HepG2 (cell line): ENCODE measurements around the gene AQP10. TPM values are rescaled to one million over a fixed set of nuclear protein-coding genes. Genes with fewer than 3 reads are reported as not detected.

ENCODE experiments used
- AKAP8 ChIP-seq: sonication (generic); formaldehyde crosslinking; IDR thresholded peaks from 2 replicates; pipeline ENCODE4 v1.5.1; 2020; ENCODE audit warnings: mild to moderate bottlenecking, missing genetic modification reagents
- ARNT2 ChIP-seq: sonication (generic); formaldehyde crosslinking; IDR thresholded peaks from 2 replicates; pipeline ENCODE4 v1.8.0; 2022; ENCODE audit warnings: mild to moderate bottlenecking, low read depth, missing genetic modification reagents, moderate library complexity
- CAMTA2 ChIP-seq: sonication (generic); formaldehyde crosslinking; IDR thresholded peaks from 2 replicates; pipeline ENCODE4 v1.4.0; 2020; ENCODE audit warnings: mild to moderate bottlenecking, missing genetic modification reagents, borderline replicate concordance
- CREB1 ChIP-seq, 2 experiments: fragments of 450-650 bp in 1 of 2; IDR thresholded peaks; 2 replicates each; pipeline ENCODE4 v1.6.1; 2016 to 2017; ENCODE audit warnings: control low read depth in 1 of 2, mild to moderate bottlenecking in 1 of 2, missing compliant biosample characterization in 1 of 2, missing genetic modification characterization in 1 of 2
- FOSL1 ChIP-seq: sonication (generic); formaldehyde crosslinking; IDR thresholded peaks from 2 replicates; pipeline ENCODE4 v1.9.0; 2021; ENCODE audit warnings: missing genetic modification reagents, borderline replicate concordance
- ISL2 ChIP-seq: sonication (generic); formaldehyde crosslinking; IDR thresholded peaks from 2 replicates; pipeline ENCODE4 v1.5.0; 2020; ENCODE audit warnings: missing genetic modification reagents
- MYNN ChIP-seq: sonication (generic); formaldehyde crosslinking; IDR thresholded peaks from 2 replicates; pipeline ENCODE4 v1.4.0; 2020; ENCODE audit warnings: mild to moderate bottlenecking, low read depth, missing genetic modification reagents
- NR2F2 ChIP-seq: IDR thresholded peaks from 2 replicates; pipeline ENCODE4 v1.6.1; 2012; ENCODE audit warnings: low read depth, inconsistent platforms, borderline replicate concordance
- PHF20 ChIP-seq: sonication (generic); formaldehyde crosslinking; IDR thresholded peaks from 2 replicates; pipeline ENCODE4 v1.5.0; 2020; ENCODE audit warnings: mild to moderate bottlenecking, missing genetic modification reagents
- RFX5 ChIP-seq: IDR thresholded peaks from 2 replicates; pipeline ENCODE4 v1.6.1; 2011; ENCODE audit warnings: low read depth, low read length, improper control_type of control experiment
- TMF1 ChIP-seq: sonication (generic); formaldehyde crosslinking; IDR thresholded peaks from 2 replicates; pipeline ENCODE4 v1.8.1; 2022; ENCODE audit warnings: low read depth, missing genetic modification reagents
- ZC3H13 ChIP-seq: sonication (generic); formaldehyde crosslinking; IDR thresholded peaks from 2 replicates; pipeline ENCODE4 v1.8.1; 2023; ENCODE audit warnings: mild to moderate bottlenecking, missing genetic modification reagents, moderate library complexity
- ZMYM4 ChIP-seq: sonication (generic); formaldehyde crosslinking; IDR thresholded peaks from 2 replicates; pipeline ENCODE4 v1.8.1; 2023; ENCODE audit warnings: mild to moderate bottlenecking, missing genetic modification reagents
- ZNF17 ChIP-seq: sonication (generic); formaldehyde crosslinking; IDR thresholded peaks from 2 replicates; pipeline ENCODE4 v1.5.0; 2020; ENCODE audit warnings: mild to moderate bottlenecking, missing genetic modification reagents
- ZNF619 ChIP-seq: sonication (generic); formaldehyde crosslinking; IDR thresholded peaks from 2 replicates; pipeline ENCODE4 v1.4.0; 2020; ENCODE audit warnings: mild to moderate bottlenecking, missing genetic modification reagents
- ZNF703 ChIP-seq: sonication (generic); formaldehyde crosslinking; IDR thresholded peaks from 2 replicates; pipeline ENCODE4 v1.5.1; 2020; ENCODE audit warnings: missing genetic modification reagents, mild to moderate bottlenecking, moderate library complexity, borderline replicate concordance
- ZNF891 ChIP-seq: sonication (generic); formaldehyde crosslinking; IDR thresholded peaks from 2 replicates; pipeline ENCODE4 v1.5.0; 2020; ENCODE audit warnings: mild to moderate bottlenecking, missing genetic modification reagents
- polyA plus RNA-seq, 8 experiments: library from polyadenylated mRNA; depleted of rRNA in 3 of 8; stranded (reverse) in 7 of 8; unstranded in 1 of 8; fragments of >200 nt; fragmentation: Illumina TruSeq in 4 of 8; extraction: Trizol in 4 of 8; gene quantifications; 2 replicates each; pipeline versions ENCODE4 v1.2.1 to v1.2.3, GENCODE V29; 2011 to 2016; ENCODE audit warnings: low read depth in 4 of 8, missing spikeins in 1 of 8, mixed read lengths in 1 of 8; ENCODE audit not compliant: insufficient read depth in 1 of 8
- total RNA-seq, 5 experiments: library from RNA; depleted of rRNA; stranded (reverse); fragments of >200 nt; fragmentation: Illumina TruSeq; extraction: Trizol; gene quantifications; 2 replicates each; pipeline ENCODE4 v1.2.3, GENCODE V29; 2016; ENCODE audit warnings: low read depth in 1 of 5
- TF ChIP-seq, protein P1 (sequence below): IDR thresholded peaks from 2 replicates; pipeline ENCODE4 v1.6.1; 2016; ENCODE audit warnings: mild to moderate bottlenecking
- TF ChIP-seq, protein P2 (sequence below): sonication (generic); formaldehyde crosslinking; IDR thresholded peaks from 2 replicates; pipeline ENCODE4 v1.5.0; 2020; ENCODE audit warnings: mild to moderate bottlenecking, missing genetic modification reagents, moderate library complexity
- TF ChIP-seq, protein P3 (sequence below): sonication (generic); formaldehyde crosslinking; conservative IDR thresholded peaks from 2 replicates; pipeline ENCODE4 v1.4.0; 2020; ENCODE audit warnings: missing genetic modification reagents
- TF ChIP-seq, protein P4 (sequence below): sonication (generic); formaldehyde crosslinking; IDR thresholded peaks from 2 replicates; pipeline ENCODE4 v1.4.0; 2020; ENCODE audit warnings: missing genetic modification reagents, borderline replicate concordance

The AQP10 gene
- total and polyA plus RNA-seq, 2 of the 13 experiments (the other 11 are each of a cell fraction or from before 2014, with no cell fraction given): 0.30 TPM; not detected in 1

DNA sequence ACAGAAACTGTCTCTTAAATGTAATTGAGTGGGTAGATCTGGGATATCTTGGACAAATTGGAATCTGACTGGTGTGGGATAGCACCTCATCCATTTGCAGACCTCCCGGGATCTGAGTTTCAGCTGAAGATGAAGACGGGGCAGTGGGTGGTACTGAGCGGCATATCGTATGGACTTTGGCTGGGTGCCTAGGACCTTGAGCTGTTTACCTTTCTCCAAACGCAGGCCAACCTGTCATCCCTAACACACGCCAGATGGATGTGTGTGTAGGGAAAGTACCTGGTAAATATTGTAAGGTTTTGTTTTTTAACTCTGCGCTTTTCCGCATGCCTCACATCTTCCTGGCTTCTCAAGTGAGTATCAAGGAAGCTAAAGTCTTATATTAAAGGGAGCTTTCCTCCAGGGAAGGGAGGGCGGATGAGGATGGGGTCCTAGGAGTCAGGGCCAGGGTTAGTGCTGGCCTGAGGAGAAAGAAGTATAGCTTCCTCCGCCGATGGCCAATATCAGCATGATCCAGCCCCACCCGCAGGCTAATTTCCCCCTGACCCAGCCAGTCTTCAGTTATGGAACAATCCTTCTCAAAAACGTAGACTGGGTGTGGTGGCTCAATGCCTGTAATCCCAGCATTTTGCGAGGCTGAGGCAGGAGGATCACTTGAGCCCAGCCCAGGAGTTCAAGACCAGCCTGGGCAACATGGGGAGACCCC, 30.6 kb downstream of the AQP10 start (continued):
- TF ChIP-seq TMF1 (CRISPR knock-in tag) (no peak), ZNF619 (CRISPR knock-in tag) (no peak), ZNF891 (CRISPR knock-in tag) (no peak), ZNF703 (CRISPR knock-in tag) (no peak), AKAP8 (CRISPR knock-in tag) (no peak), ZNF17 (CRISPR knock-in tag) (no peak), ZMYM4 (CRISPR knock-in tag) (0 out of 2 replicates have a peak, but pooled peaks have one; percentile 22), CREB1 (IDR thresholded peaks at IDR 0.05) (no peak), CREB1 (CRISPR knock-in tag; IDR thresholded peaks at IDR 0.05) (no peak), ARNT2 (CRISPR knock-in tag) (no peak), MYNN (CRISPR knock-in tag) (no peak), ZC3H13 (no peak), RFX5 (no peak), CAMTA2 (no peak), ISL2 (CRISPR knock-in tag) (no peak), FOSL1 (CRISPR knock-in tag) (no peak), NR2F2 (peak; percentile 26; the same call in 1 of the 2 replicates), PHF20 (CRISPR knock-in tag) (no peak)
- TF ChIP-seq, protein P1, sequence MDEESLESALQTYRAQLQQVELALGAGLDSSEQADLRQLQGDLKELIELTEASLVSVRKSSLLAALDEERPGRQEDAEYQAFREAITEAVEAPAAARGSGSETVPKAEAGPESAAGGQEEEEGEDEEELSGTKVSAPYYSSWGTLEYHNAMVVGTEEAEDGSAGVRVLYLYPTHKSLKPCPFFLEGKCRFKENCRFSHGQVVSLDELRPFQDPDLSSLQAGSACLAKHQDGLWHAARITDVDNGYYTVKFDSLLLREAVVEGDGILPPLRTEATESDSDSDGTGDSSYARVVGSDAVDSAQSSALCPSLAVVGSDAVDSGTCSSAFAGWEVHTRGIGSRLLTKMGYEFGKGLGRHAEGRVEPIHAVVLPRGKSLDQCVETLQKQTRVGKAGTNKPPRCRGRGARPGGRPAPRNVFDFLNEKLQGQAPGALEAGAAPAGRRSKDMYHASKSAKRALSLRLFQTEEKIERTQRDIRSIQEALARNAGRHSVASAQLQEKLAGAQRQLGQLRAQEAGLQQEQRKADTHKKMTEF (CRISPR knock-in tag): peak; percentile 30; the same call in 1 of the 2 replicates
- TF ChIP-seq, protein P2, sequence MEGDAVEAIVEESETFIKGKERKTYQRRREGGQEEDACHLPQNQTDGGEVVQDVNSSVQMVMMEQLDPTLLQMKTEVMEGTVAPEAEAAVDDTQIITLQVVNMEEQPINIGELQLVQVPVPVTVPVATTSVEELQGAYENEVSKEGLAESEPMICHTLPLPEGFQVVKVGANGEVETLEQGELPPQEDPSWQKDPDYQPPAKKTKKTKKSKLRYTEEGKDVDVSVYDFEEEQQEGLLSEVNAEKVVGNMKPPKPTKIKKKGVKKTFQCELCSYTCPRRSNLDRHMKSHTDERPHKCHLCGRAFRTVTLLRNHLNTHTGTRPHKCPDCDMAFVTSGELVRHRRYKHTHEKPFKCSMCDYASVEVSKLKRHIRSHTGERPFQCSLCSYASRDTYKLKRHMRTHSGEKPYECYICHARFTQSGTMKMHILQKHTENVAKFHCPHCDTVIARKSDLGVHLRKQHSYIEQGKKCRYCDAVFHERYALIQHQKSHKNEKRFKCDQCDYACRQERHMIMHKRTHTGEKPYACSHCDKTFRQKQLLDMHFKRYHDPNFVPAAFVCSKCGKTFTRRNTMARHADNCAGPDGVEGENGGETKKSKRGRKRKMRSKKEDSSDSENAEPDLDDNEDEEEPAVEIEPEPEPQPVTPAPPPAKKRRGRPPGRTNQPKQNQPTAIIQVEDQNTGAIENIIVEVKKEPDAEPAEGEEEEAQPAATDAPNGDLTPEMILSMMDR: no peak
- TF ChIP-seq, protein P3, sequence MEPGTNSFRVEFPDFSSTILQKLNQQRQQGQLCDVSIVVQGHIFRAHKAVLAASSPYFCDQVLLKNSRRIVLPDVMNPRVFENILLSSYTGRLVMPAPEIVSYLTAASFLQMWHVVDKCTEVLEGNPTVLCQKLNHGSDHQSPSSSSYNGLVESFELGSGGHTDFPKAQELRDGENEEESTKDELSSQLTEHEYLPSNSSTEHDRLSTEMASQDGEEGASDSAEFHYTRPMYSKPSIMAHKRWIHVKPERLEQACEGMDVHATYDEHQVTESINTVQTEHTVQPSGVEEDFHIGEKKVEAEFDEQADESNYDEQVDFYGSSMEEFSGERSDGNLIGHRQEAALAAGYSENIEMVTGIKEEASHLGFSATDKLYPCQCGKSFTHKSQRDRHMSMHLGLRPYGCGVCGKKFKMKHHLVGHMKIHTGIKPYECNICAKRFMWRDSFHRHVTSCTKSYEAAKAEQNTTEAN (CRISPR knock-in tag): 0 out of 2 replicates have a peak, but pooled peaks have one; percentile 27
- TF ChIP-seq, protein P4, sequence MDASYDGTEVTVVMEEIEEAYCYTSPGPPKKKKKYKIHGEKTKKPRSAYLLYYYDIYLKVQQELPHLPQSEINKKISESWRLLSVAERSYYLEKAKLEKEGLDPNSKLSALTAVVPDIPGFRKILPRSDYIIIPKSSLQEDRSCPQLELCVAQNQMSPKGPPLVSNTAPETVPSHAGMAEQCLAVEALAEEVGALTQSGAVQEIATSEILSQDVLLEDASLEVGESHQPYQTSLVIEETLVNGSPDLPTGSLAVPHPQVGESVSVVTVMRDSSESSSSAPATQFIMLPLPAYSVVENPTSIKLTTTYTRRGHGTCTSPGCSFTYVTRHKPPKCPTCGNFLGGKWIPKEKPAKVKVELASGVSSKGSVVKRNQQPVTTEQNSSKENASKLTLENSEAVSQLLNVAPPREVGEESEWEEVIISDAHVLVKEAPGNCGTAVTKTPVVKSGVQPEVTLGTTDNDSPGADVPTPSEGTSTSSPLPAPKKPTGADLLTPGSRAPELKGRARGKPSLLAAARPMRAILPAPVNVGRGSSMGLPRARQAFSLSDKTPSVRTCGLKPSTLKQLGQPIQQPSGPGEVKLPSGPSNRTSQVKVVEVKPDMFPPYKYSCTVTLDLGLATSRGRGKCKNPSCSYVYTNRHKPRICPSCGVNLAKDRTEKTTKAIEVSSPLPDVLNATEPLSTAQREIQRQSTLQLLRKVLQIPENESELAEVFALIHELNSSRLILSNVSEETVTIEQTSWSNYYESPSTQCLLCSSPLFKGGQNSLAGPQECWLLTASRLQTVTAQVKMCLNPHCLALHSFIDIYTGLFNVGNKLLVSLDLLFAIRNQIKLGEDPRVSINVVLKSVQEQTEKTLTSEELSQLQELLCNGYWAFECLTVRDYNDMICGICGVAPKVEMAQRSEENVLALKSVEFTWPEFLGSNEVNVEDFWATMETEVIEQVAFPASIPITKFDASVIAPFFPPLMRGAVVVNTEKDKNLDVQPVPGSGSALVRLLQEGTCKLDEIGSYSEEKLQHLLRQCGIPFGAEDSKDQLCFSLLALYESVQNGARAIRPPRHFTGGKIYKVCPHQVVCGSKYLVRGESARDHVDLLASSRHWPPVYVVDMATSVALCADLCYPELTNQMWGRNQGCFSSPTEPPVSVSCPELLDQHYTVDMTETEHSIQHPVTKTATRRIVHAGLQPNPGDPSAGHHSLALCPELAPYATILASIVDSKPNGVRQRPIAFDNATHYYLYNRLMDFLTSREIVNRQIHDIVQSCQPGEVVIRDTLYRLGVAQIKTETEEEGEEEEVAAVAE (CRISPR knock-in tag): no peak
